ENCODE results near the gene TTLL6.

TTLL6 gene

DNA sequence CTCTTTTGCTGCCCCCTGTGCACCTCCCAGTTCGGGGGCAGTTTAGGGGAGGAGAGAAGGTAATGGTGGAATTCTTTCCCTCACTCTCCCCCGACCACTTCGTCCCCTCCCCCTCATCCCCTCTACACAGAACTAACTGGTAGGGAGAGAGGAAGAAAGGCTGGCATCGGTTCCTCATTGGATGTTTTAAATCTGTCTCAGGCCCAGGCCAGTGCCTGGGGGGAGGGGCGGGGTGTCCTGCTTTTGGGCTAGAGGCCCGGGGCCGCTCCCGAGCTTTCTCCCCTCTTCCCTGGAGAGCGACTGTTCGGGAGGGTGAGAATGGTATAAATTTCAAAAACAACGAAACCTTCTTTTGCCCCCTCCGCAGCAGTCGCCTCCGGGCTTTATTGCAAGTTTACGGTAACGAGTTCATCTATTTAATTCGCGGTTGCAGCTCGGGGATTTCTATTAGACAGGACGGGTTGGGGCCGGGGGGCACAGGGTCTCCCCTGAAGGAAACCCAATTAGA is 94.1 kb downstream of the TTLL6 start, which contains the start of gene PRAC2:
PRAC2 (plus strand) TSS at position 271 of the 508 bp plus-strand sequence. CDS start 1,226 bp downstream, outside the sequence.
- Histone ChIP-seq H3K4me3 (ENCODE audit: low read depth, low read length, poor library complexity, severe bottlenecking) (no peak within 1 kb of the TSS), H3K4me2 (ENCODE audit: low read length) (no peak within 1 kb of the TSS), H2AFZ (ENCODE audit: low read length) (no peak within 1 kb of the TSS)

DNA sequence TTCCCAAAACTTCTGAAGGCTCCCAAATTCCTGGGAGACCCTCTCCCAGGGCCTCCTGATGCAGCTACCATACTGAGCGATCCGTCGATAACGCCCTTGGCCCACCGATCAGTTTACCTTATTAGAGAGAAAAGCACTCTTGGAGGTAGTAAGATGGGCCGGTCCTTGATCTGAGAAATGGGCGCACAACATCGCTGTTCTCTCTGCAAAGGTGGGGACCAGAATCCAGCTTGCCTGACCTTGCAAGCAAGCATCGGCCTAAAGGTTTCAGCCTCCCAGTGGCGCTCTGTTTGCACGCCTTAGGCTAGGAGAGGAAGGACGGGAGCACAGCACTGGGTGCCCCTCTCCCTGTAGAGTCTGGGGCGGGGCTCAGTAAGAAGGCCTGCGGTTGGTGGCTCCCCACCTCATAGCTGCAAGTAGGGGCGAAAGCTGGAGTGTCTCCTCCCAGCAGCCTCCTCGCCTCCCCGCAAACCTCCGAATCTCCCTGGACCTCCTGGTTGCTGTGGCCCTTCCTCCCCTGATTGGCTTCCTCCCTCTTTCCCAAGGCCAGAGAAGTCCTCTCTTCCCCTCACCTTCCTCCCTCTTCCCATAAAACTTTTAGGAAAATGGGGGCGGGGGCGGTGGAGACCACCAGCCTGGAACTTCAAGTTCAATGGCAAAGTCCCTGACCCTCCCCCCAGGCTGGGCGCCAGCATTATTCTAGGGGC is 94.7 kb downstream of the TTLL6 start, which contains the start of gene PRAC1:
PRAC1 (minus strand) TSS at position 318 of the 707 bp plus-strand sequence; CDS start at position 192, 126 bp downstream.
- Histone ChIP-seq H3K9ac (ENCODE audit: low read length) (no peak within 1 kb of the TSS), H2AFZ (ENCODE audit: low read length) (no peak within 1 kb of the TSS)
- TF ChIP-seq, protein P1, sequence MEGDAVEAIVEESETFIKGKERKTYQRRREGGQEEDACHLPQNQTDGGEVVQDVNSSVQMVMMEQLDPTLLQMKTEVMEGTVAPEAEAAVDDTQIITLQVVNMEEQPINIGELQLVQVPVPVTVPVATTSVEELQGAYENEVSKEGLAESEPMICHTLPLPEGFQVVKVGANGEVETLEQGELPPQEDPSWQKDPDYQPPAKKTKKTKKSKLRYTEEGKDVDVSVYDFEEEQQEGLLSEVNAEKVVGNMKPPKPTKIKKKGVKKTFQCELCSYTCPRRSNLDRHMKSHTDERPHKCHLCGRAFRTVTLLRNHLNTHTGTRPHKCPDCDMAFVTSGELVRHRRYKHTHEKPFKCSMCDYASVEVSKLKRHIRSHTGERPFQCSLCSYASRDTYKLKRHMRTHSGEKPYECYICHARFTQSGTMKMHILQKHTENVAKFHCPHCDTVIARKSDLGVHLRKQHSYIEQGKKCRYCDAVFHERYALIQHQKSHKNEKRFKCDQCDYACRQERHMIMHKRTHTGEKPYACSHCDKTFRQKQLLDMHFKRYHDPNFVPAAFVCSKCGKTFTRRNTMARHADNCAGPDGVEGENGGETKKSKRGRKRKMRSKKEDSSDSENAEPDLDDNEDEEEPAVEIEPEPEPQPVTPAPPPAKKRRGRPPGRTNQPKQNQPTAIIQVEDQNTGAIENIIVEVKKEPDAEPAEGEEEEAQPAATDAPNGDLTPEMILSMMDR (IDR thresholded peaks at IDR 0.05; ENCODE audit: low read length): no peak
- no peak for TF ChIP-seq EZH2 (IDR thresholded peaks at IDR 0.05; ENCODE audit: borderline replicate concordance, low read length)

More for the DNA sequence above, 94.1 kb downstream of the TTLL6 start, which contains the start of gene PRAC2:
- TF ChIP-seq EZH2 (IDR thresholded peaks at IDR 0.05; ENCODE audit: borderline replicate concordance, low read length): no peak
- TF ChIP-seq, protein P1 (IDR thresholded peaks at IDR 0.05; ENCODE audit: low read length): no peak
- Histone ChIP-seq H3K79me2 (ENCODE audit: insufficient read depth, low read length) (no peaks in the 10 kb centered on the region), H3K9me3 (ENCODE audit: low read length) (no peaks in the 10 kb centered on the region), H3K27me3 (ENCODE audit: insufficient read depth, low read length) (no peaks in the 10 kb centered on the region), H3K36me3 (ENCODE audit: insufficient read depth, low read length) (no peaks in the 10 kb centered on the region), H3K9me2 (ENCODE audit: low read depth, low read length) (no peaks in the 10 kb centered on the region), H3K27ac (ENCODE audit: low read depth, low read length, poor library complexity, severe bottlenecking) (no peak within 1 kb of the TSS), H3K9ac (ENCODE audit: low read length) (no peak within 1 kb of the TSS), H4K20me1 (ENCODE audit: insufficient read depth, low read length) (no peaks in the 10 kb centered on the region), H3F3A (ENCODE audit: insufficient read depth, low read length) (no peaks in the 10 kb centered on the region), H3K4me1 (ENCODE audit: insufficient read depth, low read length, severe bottlenecking) (no peaks in the 10 kb centered on the region)

DNA sequence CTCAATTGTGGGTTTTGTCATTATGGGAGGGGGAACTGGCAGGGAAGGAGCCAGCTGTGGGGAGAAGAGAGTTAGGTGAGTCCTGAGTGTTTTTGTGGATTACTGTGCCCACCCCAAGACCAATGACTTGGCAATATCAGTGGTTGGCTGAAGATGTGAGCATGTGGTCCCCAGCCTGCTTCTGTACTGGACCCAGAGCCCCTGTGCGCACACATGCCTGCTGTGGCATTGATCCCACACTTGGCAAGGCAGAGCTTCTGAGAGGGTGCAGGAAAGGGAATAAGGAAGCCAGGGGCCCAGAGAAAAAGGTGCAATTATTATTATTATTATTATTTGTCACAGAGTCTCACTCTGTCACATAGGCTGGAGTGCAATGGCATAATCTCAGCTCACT is 96.0 kb downstream of the TTLL6 start:
- no peaks in the 10 kb centered on the region for H3K36me3 ChIP-seq (ENCODE audit: insufficient read depth, low read length)
- no peak overlapping the region for H3K4me2 ChIP-seq (ENCODE audit: low read length)
- no peaks in the 10 kb centered on the region for H4K20me1 ChIP-seq (ENCODE audit: insufficient read depth, low read length)
- H3K4me3 ChIP-seq (ENCODE audit: low read depth, low read length, poor library complexity, severe bottlenecking): no peak overlapping the region
- H3K9me3 ChIP-seq (ENCODE audit: low read length): no peaks in the 10 kb centered on the region
- H3K9me2 ChIP-seq (ENCODE audit: low read depth, low read length): no peaks in the 10 kb centered on the region
- H3K27me3 ChIP-seq (ENCODE audit: insufficient read depth, low read length): no peaks in the 10 kb centered on the region
- no peak overlapping the region for H2AFZ ChIP-seq (ENCODE audit: low read length)
- H3K79me2 ChIP-seq (ENCODE audit: insufficient read depth, low read length): no peaks in the 10 kb centered on the region
- TF ChIP-seq, protein P1 (IDR thresholded peaks at IDR 0.05; ENCODE audit: low read length): no peak
- no peak for TF ChIP-seq EZH2 (IDR thresholded peaks at IDR 0.05; ENCODE audit: borderline replicate concordance, low read length)
- H3F3A ChIP-seq (ENCODE audit: insufficient read depth, low read length): no peaks in the 10 kb centered on the region
- no peaks in the 10 kb centered on the region for H3K4me1 ChIP-seq (ENCODE audit: insufficient read depth, low read length, severe bottlenecking)
- no peak overlapping the region for H3K27ac ChIP-seq (ENCODE audit: low read depth, low read length, poor library complexity, severe bottlenecking)
- no peak overlapping the region for H3K9ac ChIP-seq (ENCODE audit: low read length)

More for the DNA sequence above, 94.7 kb downstream of the TTLL6 start, which contains the start of gene PRAC1:
- Histone ChIP-seq H3K4me3 (ENCODE audit: low read depth, low read length, poor library complexity, severe bottlenecking) (no peak within 1 kb of the TSS), H3K9me3 (ENCODE audit: low read length) (no peaks in the 10 kb centered on the region), H3F3A (ENCODE audit: insufficient read depth, low read length) (no peaks in the 10 kb centered on the region), H4K20me1 (ENCODE audit: insufficient read depth, low read length) (no peaks in the 10 kb centered on the region), H3K27ac (ENCODE audit: low read depth, low read length, poor library complexity, severe bottlenecking) (no peak within 1 kb of the TSS), H3K9me2 (ENCODE audit: low read depth, low read length) (no peaks in the 10 kb centered on the region), H3K27me3 (ENCODE audit: insufficient read depth, low read length) (no peaks in the 10 kb centered on the region), H3K36me3 (ENCODE audit: insufficient read depth, low read length) (no peaks in the 10 kb centered on the region), H3K4me2 (ENCODE audit: low read length) (no peak within 1 kb of the TSS), H3K79me2 (ENCODE audit: insufficient read depth, low read length) (no peaks in the 10 kb centered on the region), H3K4me1 (ENCODE audit: insufficient read depth, low read length, severe bottlenecking) (no peaks in the 10 kb centered on the region)
